Calu3 (cell line): ENCODE measurements around the gene ENO2. TPM values are rescaled to one million over a fixed set of nuclear protein-coding genes. Genes with fewer than 3 reads are reported as not detected.

Experiments
- BruUV-seq: library from RNA; stranded (reverse); fragments of 400-500 nt; replicated peaks from 2 replicates; lab custom pipeline; 2021; lab: Mats Ljungman, UMichigan
- CTCF ChIA-PET: fragments of 300-600 bp; sonication (Branson Sonifier 250); formaldehyde crosslinking; loops from one replicate; lab custom pipeline; 2022; ENCODE audit warnings: antibody characterized with exemption; lab: Charles Lee
- DNase-seq: peaks from one replicate; pipeline ENCODE4 v3.0.0; 2022
- H3K27ac Mint-ChIP-seq: one replicate; pipeline ENCODE4 v1.8.0; 2022; ENCODE audit warnings: mixed read lengths; ENCODE audit not compliant: unreplicated experiment
- H3K27me3 Mint-ChIP-seq: one replicate; pipeline ENCODE4 v1.8.0; 2022; ENCODE audit warnings: mixed read lengths; ENCODE audit not compliant: unreplicated experiment
- H3K36me3 Mint-ChIP-seq: one replicate; pipeline ENCODE4 v1.8.0; 2022; ENCODE audit warnings: mild to moderate bottlenecking, moderate library complexity, mixed read lengths; ENCODE audit not compliant: insufficient read depth, unreplicated experiment
- H3K4me1 Mint-ChIP-seq: one replicate; pipeline ENCODE4 v1.8.0; 2022; ENCODE audit warnings: mild to moderate bottlenecking, low read depth, mixed read lengths; ENCODE audit not compliant: unreplicated experiment
- H3K4me3 Mint-ChIP-seq: one replicate; pipeline ENCODE4 v1.8.0; 2022; ENCODE audit warnings: mild to moderate bottlenecking, low read depth, moderate library complexity, mixed read lengths; ENCODE audit not compliant: unreplicated experiment
- H3K9me3 Mint-ChIP-seq: one replicate; pipeline ENCODE4 v1.8.0; 2022; ENCODE audit warnings: low read depth, mixed read lengths; ENCODE audit not compliant: unreplicated experiment
- intact Hi-C: fragments of 100-400 bp; cut with micrococcal nuclease; formaldehyde crosslinking; loops from one replicate; pipeline ENCODE4 v1.10.0; 2022; ENCODE audit not compliant: unreplicated experiment
- total RNA-seq: library from RNA; stranded (reverse); gene quantifications from 2 replicates; pipeline ENCODE4 v1.2.3, GENCODE V29; 2022
- TF ChIP-seq, protein P1 (sequence below): fragments of 200-600 bp; IDR thresholded peaks from one replicate; pipeline ENCODE4 v1.8.0; 2022; ENCODE audit warnings: antibody characterized with exemption; ENCODE audit not compliant: unreplicated experiment

Gene ENO2
- total RNA-seq, 1 experiment from 2014 or later, result 16.1 TPM

GRCh38 chr12:6947615-6948014, 33.2 kb downstream of the ENO2 start:
- no peak overlapping the region for H3K27ac Mint-ChIP-seq
- H3K27me3 Mint-ChIP-seq, result peaks cover 13% of the 10 kb centered on the region
- H3K36me3 Mint-ChIP-seq, result peaks cover 58% of the 10 kb centered on the region
- intact Hi-C loops, result loop anchor here (5.0 kb wide), 1 partner anchor 165 kb away; no protein-coding TSS in a partner anchor
- no peaks in the 10 kb centered on the region for H3K9me3 Mint-ChIP-seq
- BruUV-seq, result no TSS peak
- no peak for DNase-seq
- H3K4me1 Mint-ChIP-seq, result peaks cover 49% of the 10 kb centered on the region
- H3K4me3 Mint-ChIP-seq, result no peak overlapping the region
- CTCF ChIA-PET, result interaction anchor here (0.7 kb wide), 2 partner anchors 58 to 79 kb away, joined by 3 read pairs; no protein-coding TSS in a partner anchor
- TF ChIP-seq, protein P1, sequence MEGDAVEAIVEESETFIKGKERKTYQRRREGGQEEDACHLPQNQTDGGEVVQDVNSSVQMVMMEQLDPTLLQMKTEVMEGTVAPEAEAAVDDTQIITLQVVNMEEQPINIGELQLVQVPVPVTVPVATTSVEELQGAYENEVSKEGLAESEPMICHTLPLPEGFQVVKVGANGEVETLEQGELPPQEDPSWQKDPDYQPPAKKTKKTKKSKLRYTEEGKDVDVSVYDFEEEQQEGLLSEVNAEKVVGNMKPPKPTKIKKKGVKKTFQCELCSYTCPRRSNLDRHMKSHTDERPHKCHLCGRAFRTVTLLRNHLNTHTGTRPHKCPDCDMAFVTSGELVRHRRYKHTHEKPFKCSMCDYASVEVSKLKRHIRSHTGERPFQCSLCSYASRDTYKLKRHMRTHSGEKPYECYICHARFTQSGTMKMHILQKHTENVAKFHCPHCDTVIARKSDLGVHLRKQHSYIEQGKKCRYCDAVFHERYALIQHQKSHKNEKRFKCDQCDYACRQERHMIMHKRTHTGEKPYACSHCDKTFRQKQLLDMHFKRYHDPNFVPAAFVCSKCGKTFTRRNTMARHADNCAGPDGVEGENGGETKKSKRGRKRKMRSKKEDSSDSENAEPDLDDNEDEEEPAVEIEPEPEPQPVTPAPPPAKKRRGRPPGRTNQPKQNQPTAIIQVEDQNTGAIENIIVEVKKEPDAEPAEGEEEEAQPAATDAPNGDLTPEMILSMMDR, result no peak

- TF ChIP-seq, protein P1, result no peak
- Mint-ChIP-seq H3K4me3 (no peak overlapping the region), H3K36me3 (peaks cover 44% of the 10 kb centered on the region), H3K27ac (no peak overlapping the region), H3K27me3 (peaks cover 2% of the 10 kb centered on the region), H3K4me1 (peaks cover 39% of the 10 kb centered on the region), H3K9me3 (no peaks in the 10 kb centered on the region)
- CTCF ChIA-PET, result interaction anchor here (1.2 kb wide), 1 partner anchor 12 kb away, joined by 4 read pairs; no protein-coding TSS in a partner anchor
- BruUV-seq, result no TSS peak
- DNase-seq, result no peak
- intact Hi-C loops, result loop anchor here (5.0 kb wide), 1 partner anchor 163 kb away; no protein-coding TSS in a partner anchor
These were observed 34.7 kb downstream of the ENO2 start for GRCh38 chr12:6948873-6949594.

DNA sequence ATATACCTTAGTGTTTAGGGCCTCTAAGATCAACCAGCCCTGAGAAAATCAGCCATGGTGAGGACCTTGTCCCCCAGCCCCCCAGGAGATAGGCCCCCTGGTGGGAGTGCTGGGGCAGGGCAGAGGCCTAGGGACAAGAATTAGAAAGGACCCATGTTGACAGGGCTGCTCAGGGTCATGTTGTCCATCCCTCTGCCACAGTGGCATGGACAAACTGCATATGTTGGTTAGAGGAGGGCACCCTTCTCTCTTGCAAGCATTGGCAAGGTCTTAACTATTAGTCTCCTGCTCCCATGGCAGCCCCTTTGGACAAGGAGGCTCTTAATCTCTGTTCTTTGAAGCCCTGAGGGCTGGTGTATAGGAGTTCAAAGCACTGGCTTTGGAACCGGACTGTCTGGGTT, 36.0 kb downstream of the ENO2 start:
- TF ChIP-seq, protein P1, result peak; percentile 47
- H3K9me3 Mint-ChIP-seq, result no peaks in the 10 kb centered on the region
- H3K27me3 Mint-ChIP-seq, result no peaks in the 10 kb centered on the region
- H3K4me1 Mint-ChIP-seq, result peaks cover 30% of the 10 kb centered on the region
- intact Hi-C loops, result no loop called here
- H3K27ac Mint-ChIP-seq, result no peak overlapping the region
- CTCF ChIA-PET, result interaction anchor here (1.2 kb wide), 1 partner anchor 11 kb away, joined by 4 read pairs; no protein-coding TSS in a partner anchor
- DNase-seq, result no peak
- H3K4me3 Mint-ChIP-seq, result no peak overlapping the region
- peaks cover 31% of the 10 kb centered on the region for H3K36me3 Mint-ChIP-seq
- BruUV-seq, result no TSS peak

DNA sequence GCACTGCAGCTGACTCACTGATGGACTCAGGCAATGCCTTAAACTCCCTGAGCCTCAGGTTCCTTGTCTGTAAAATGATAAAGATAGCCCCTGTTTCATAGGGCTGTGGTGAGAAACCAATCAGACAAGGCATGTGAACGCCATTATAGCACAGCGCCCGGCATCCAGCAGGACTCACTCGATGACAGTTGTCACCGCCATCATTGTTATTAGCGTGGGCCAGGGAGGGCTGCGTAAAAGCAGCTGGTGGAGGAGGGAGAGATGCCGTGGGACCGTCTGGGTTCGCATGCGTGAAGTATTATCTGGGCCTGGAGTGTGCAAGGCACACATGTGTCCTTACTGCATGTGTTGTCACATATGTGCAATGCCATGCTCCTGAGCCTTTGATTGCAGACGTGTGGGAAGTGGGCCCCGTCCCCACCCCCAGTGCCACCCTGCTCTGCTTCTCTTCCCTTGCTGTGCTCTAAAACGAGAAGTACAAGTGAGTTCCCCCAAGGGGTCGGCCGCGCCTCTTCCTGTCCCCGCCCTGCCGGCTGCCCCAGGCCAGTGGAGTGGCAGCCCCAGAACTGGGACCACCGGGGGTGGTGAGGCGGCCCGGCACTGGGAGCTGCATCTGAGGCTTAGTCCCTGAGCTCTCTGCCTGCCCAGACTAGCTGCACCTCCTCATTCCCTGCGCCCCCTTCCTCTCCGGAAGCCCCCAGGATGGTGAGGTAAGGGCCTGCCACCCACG, 36.6 kb downstream of the ENO2 start, which contains the start of gene PTPN6:
Gene PTPN6 (plus strand): TSS at position 546 of the 730 bp plus-strand sequence. CDS start 157 bp downstream, at position 703.
- no TSS peak for BruUV-seq

More for the DNA sequence above, 36.6 kb downstream of the ENO2 start, which contains the start of gene PTPN6:
- Mint-ChIP-seq H3K27ac (no peak within 1 kb of the TSS), H3K4me1 (peaks cover 24% of the 10 kb centered on the region), H3K9me3 (no peaks in the 10 kb centered on the region), H3K36me3 (peaks cover 31% of the 10 kb centered on the region), H3K4me3 (no peak within 1 kb of the TSS), H3K27me3 (no peaks in the 10 kb centered on the region)
- intact Hi-C loops, result no loop called here
- TF ChIP-seq, protein P1, result no peak
- DNase-seq, result no peak
- CTCF ChIA-PET, result no interaction called here
